HG02571 (cell line): ENCODE data around the gene COL25A1.
"Not testable (repeated sequence)": the region's sequence is repeated elsewhere in the genome, so short reads cannot be mapped to it uniquely, and the experiment has no call there.

Experiments
- ATAC-seq: cut with Tn5 transposase; IDR thresholded peaks from one replicate; pipeline ENCODE4 v1.9.1; 2021; ENCODE audit warnings: mild to moderate bottlenecking, moderate library complexity; ENCODE audit not compliant: unreplicated experiment

The COL25A1 gene

GRCh38 chr4:109070677-109071076, 231.8 kb downstream of the COL25A1 start:
- ATAC-seq = not testable (repeated sequence)

GRCh38 chr4:109067508-109068235, 234.8 kb downstream of the COL25A1 start:
- no peak for ATAC-seq

- no peak for ATAC-seq
Observed at GRCh38 chr4:109065006-109065405, 237.5 kb downstream of the COL25A1 start.

GRCh38 chr4:109053257-109053656, 249.2 kb downstream of the COL25A1 start:
- no peak for ATAC-seq

- no peak for ATAC-seq
Observed at GRCh38 chr4:109052821-109053220, 249.6 kb downstream of the COL25A1 start.

GRCh38 chr4:109051054-109051453, 251.4 kb downstream of the COL25A1 start:
- ATAC-seq = no peak

- no peak for ATAC-seq
Observed at GRCh38 chr4:109049926-109050325, 252.5 kb downstream of the COL25A1 start.

GRCh38 chr4:109046471-109047201, 255.8 kb downstream of the COL25A1 start:
- no peak for ATAC-seq

GRCh38 chr4:109044431-109044830, 258.0 kb downstream of the COL25A1 start:
- ATAC-seq = no peak

- no peak for ATAC-seq
Observed at GRCh38 chr4:109043286-109043685, 259.2 kb downstream of the COL25A1 start.

GRCh38 chr4:109041463-109042360, 260.7 kb downstream of the COL25A1 start:
- ATAC-seq = no peak

- ATAC-seq = no peak
Observed at GRCh38 chr4:109040441-109040840, 262.0 kb downstream of the COL25A1 start.

GRCh38 chr4:109037026-109037425, 265.4 kb downstream of the COL25A1 start:
- ATAC-seq = no peak

GRCh38 chr4:109033993-109034392, 268.5 kb downstream of the COL25A1 start:
- no peak for ATAC-seq

GRCh38 chr4:109032671-109033070, 269.8 kb downstream of the COL25A1 start:
- ATAC-seq = no peak

GRCh38 chr4:109029987-109030386, 272.5 kb downstream of the COL25A1 start:
- no peak for ATAC-seq

GRCh38 chr4:109027016-109027500, 275.4 kb downstream of the COL25A1 start:
- ATAC-seq = no peak

GRCh38 chr4:109026588-109026987, 275.9 kb downstream of the COL25A1 start:
- no peak for ATAC-seq

GRCh38 chr4:109025471-109026076, 276.9 kb downstream of the COL25A1 start:
- no peak for ATAC-seq

GRCh38 chr4:109022961-109023360, 279.5 kb downstream of the COL25A1 start:
- no peak for ATAC-seq

GRCh38 chr4:109021630-109022029, 280.8 kb downstream of the COL25A1 start:
- not testable (repeated sequence) for ATAC-seq
